Kidney capillary endothelial cell (primary cell): ENCODE results near the gene C12orf56.
"Not testable (repeated sequence)": the region's sequence is repeated elsewhere in the genome, so short reads cannot be mapped to it uniquely, and the experiment has no call there.

Source experiments
- DNase-seq: peaks from one replicate; pipeline ENCODE4 v3.0.0-alpha.2; 2018; ENCODE audit warnings: low spot score

C12orf56 gene

GRCh38 chr12:64232196-64232595 lies 158.4 kb downstream of the C12orf56 start:
- DNase-seq = no peak

- no peak for DNase-seq
Measured at GRCh38 chr12:64229796-64230195, 160.8 kb downstream of the C12orf56 start.

GRCh38 chr12:64229240-64229639 lies 161.3 kb downstream of the C12orf56 start:
- no peak for DNase-seq

- no peak for DNase-seq
Measured at GRCh38 chr12:64225626-64226025, 164.9 kb downstream of the C12orf56 start.

GRCh38 chr12:64222009-64222765 lies 168.4 kb downstream of the C12orf56 start, which contains the start of gene KICS2:
KICS2 (minus strand) TSS chr12:64222296; CDS start chr12:64222237, 59 bp downstream.
- peak; percentile 85 for DNase-seq

GRCh38 chr12:64221651-64222008 lies 168.9 kb downstream of the C12orf56 start:
- DNase-seq = peak; percentile 70

- no peak for DNase-seq
Measured at GRCh38 chr12:64220046-64220445, 170.5 kb downstream of the C12orf56 start.

- no peak for DNase-seq
Measured at GRCh38 chr12:64219145-64219544, 171.4 kb downstream of the C12orf56 start.

GRCh38 chr12:64218597-64218996 lies 172.0 kb downstream of the C12orf56 start:
- no peak for DNase-seq

GRCh38 chr12:64217643-64218042 lies 172.9 kb downstream of the C12orf56 start:
- DNase-seq = not testable (repeated sequence)

- no peak for DNase-seq
Measured at GRCh38 chr12:64216239-64216638, 174.3 kb downstream of the C12orf56 start.
